Stimulated activated CD4-positive, alpha-beta T cell treated with anti-CD3 and anti-CD28 coated beads, Interleukin-1b, Interleukin-23, amount 100 ng/mL, for 1 hour (primary cell): Measurements from ENCODE around the gene BPNT1.
"Not testable (repeated sequence)": the region's sequence is repeated elsewhere in the genome, so short reads cannot be mapped to it uniquely, and the experiment has no call there.

Experiments
- DNase-seq, 2 donors: peaks; one replicate each; pipeline ENCODE4 v3.0.0-alpha.2; 2020; ENCODE audit warnings: low read depth in 2 of 2

The BPNT1 gene

DNA sequence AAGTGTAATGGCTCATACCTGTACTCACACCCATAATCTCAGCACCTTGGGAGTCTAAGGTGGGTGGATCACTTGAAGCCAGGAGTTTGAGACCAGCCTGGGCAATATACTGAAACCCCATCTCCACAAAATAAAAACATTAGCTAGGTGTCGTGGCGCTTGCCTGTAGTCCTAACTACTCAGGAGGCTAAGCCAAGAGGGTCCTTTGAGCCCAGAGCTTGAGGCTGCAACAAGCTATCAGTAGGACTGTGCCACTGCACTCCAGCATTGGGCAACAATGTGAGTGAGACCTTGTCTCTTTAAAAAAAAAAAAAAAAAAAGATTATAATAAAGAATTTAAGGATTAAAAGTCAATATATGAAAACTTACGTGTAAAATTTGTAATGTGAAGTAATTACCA is 11.7 kb downstream of the BPNT1 start:
- DNase-seq = no peak

DNA sequence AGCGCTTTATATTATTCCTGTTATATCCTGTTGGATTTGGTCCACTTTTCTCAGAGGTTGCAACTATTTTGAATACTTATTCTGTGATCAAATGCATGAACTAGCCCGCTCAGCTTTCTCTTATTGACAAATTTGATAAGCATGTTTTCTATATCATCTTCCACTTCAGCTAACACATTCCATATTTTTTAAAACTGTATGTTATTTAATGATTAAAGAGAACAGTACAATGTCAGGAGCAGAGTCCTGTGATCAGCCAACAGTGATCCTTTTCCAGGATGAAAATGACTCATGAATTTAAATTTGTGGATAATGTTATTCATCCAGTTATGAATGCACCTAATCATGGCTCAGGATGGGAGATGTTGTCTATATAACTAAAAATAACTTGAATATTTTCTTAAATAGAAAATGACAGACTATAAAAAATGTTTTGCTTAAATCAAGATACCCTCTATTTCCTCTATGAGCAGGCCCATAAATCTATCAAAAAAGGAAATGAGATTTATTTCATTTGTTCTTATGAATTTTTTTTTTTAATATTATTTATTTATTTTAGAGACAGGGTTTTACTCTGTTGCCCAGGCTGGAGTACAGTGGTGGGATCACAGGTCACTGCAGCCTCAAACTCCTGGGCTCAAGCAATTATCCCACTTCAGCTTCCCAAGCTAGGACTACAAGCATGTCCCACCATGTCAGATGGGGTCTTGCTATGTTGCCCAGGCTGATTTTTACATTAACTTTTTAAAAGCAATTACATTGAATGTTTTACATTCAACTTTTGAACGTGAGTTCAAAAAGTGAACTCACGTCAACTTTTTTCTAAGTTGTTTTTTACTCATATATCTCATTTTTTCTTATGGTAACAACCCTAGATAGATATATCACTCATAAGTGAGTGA is 12.5 kb downstream of the BPNT1 start:
- no peak for DNase-seq

DNA sequence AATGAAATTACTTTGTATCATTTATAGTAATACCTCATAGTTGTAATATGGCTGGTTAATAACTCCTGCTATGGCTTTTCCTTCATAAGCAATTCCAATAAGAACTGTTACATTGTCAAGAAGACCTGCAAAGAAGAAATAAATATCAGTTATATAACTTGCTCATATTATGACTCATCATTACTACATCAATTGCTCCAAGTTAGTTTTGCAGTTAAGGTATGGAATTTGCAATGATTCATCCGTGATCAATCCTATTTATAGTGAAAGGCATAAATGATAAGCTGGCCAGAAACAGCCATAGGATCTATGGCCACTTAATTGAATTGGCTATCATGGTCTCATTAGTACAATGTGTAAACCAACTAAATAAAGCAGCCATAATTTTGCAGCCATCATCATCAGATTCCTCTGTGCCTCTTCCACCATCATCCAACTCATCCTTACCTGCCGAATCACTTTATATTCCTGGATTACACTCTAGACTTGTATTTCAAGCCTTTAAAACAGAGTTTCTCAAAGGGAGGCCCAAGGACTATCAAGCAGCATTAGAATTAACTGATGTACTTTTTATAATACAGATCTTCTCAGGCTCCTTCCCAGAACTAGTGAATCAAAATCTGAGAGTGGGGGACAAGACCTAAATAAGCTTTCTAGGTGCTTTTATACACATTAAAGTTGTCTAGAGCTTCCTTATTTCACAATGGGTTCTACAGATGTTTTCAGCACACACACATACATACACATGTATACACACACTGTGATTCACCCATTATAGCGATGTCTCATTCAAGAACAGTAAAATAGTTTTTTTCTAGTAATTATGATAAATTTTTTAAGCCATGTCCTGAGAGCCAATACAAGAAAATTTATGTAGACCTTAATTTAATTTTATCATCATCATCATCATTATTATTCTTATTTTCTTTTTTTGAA is 22.1 kb downstream of the BPNT1 start:
- DNase-seq = no peak

DNA sequence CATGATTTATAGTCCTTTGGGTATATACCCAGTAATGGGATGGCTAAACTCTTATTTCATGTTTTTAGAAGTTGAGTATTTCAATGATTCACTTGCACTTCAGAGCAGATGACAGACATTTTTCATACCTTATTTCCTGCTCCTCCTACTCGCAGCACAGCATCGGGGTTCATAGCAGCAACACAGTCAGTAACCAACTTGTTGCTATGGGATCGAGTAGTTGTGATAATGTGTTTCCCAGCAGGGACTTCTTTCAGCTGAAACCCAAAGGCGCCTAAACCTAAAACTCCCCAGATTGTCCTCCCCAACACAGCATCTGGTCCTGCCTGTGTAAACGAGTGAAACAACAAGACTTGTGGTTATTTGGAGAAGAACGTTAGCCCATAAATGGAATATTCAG is 27.0 kb downstream of the BPNT1 start:
- DNase-seq = no peak

DNA sequence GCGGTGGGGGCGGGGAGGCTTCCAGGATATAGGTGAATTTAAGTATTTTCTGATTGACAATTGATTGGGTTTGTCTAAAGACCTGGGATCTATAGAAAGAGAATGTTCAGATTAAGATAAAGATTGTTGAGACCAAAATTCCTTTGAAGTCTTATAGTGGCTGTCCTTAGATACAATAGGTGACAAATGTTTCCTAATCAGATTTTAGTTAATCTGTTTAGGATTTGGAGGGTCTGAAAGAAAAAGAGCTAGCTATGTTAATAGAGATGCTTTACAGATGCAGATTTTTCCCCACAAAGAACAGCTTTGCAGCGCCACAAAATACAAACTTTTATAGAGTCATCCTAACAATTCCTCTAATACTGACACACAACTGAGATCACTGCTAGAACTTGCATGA is 28.7 kb downstream of the BPNT1 start:
- no peak for DNase-seq

DNA sequence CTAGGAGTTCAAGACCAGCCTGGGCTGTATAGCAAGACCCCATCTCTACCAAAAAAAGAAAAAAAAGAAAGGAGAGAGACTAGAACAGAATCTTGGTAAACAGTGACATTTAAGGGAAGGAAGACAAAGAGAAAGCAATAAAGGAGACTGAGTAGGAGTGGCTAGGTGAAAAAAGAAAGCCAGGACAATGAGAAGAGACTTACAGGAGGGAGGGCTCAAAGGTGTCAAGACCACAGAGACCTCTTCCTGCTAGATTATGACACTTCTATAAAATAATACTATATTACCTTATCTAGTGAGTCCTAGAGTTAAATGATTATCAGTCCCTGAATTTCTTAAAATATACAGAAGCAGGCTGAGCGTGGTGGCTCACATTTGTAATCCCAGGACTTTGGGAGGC is 33.2 kb downstream of the BPNT1 start:
- no peak for DNase-seq

DNA sequence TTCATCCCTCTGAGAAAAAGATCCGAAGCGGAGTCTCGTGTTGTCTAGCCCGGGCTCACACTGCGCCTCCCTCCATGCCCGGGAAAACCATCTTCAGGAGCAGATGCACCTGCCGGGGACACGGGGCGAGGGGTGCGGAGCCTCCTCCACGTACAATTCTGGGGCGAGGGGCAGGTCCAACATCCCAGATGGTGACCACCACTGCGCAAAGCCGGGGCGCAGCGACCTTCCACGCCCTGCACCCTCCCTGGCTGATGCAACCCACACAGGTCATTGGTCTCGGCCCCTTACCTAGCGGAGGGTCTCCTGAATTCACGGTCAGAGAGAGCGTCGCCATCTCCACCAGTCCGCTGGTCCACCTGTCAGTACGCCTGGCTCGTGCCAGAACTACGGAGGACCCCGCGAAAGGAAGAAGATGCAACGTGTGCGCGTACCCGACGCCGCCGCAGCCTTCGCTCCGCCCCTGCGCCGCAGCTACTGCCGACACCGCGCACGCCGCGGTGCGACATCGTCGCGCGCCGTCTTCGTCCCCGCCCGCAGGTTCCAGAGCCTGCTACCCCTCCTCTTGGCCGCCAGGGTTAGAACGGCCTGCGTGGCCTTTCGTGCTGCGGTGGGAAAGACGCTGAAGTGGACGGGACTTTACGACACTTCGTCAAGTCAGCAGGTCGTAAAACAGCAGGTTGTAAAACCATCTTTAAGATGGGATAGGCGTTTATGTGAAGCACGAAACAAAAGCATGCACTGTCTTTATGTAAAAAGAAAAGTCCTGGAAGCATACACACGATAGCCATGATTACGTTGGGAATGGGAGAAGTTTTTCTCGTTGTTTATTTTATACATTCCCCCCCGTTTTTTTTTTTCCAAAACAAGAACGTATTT is 43.3 kb downstream of the BPNT1 start, which contains the start of gene EPRS1:
Gene EPRS1, minus strand, starts transcription at position 454 of the 879 bp plus-strand sequence. Its CDS starts 117 bp downstream, at position 337.
- DNase-seq = peak; percentile 74 to 79

DNA sequence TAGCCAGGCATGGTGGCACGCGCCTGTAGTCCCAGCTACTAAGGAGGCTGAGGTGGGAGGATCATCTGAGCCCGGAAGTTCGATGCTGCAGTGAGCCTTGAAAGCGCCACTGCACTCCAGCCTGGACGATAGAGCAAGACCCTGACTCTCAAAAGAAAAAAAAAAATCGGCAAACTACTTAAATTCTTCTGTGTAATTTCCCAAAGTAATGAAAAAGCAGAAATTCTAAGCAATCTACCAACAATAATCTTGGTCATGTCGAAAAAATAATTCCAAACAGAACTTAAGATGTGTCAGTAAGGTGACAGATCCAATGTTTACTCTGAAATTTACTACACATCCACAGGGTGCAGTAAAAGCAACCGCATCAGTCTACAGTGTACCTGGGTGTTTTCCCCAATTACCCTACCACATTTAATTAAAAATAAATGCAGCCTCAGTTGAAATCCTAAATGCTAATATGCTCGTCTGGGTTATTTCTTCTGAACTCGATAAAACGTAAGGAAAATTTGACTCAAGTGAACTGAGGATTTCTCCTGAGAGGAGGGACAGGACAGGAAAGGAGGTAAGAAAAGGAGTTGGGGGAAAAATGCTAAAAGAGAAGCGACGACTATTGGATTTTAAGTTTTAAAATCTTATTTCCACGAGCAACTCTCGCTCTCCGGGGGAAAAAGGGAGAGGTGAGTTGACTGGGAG is 44.1 kb downstream of the BPNT1 start:
- DNase-seq = no peak

DNA sequence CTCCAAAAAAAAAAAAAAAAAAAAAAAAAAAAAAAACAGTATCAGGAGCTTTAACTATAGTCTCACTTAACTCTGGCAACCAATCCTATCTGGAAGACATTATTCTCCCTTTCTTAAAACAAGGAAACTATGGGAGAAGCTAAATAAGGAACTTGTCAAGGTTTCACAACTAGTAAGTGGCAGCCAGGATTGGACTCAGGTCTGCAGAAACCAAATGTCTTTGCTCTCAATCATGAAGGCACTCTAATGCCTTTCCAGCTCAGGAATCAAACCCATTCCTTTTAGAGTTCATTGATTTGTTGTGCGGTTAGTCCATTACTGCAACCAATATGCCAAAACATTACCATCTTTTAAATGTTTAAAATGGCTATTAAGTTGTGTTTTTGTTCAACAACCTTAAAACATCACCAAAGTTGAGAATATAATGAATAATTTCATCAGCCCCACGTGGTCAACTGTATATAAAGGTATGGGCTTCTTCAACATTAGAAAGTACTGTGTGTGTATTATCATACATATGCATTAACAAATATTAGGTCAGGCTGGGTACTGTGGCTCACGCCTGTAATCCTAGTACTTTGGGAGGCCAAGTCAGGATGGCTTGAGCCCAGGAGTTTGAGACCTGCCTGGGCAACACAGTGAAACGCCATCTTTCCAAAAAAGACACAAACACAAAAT is 44.8 kb downstream of the BPNT1 start:
- no peak for DNase-seq

DNA sequence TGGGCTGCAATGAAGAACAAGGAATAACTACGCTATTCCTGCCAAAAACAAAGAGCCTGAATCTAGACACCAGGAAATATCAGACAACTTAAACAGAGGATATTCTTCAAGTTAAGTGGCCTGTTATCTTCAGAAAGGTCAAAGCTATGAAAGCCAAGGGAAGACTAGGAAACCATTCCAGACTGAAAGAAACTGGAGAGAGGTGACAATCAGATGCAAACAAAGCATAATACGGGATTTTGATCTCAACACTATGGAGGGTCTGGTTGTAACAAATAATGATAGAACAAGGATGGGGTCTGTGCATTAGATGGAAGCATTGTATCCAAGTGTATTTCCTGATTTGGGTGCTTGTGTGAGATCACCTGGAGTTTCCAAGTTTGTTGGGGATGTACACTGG is 45.9 kb downstream of the BPNT1 start:
- no peak for DNase-seq

DNA sequence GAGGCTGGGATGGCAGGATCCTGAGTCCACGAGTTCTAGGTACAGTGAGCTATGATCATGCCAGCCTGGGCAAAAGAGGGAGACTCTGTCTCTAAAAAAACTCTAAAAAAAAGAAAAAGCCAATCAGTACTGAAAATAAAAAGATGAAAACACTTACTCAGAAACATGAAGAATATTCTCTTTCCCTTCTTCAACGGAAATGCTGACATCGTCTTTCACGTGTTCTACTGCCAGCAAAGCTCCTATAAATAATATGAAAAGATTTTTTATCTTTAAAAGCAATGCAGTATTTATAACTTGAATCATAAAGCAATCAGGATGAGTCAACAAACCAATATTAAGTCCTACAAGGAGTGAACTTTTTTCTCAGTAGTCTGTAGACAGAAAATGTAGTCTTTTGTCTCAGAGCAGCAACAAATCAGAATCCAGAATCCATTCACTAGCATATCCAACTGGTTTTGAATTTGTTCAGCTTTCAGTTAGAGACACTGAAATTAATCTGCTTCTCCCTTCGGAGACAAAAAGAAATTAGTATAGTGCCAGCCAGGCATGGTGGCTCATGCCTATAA is 49.5 kb downstream of the BPNT1 start:
- no peak for DNase-seq

DNA sequence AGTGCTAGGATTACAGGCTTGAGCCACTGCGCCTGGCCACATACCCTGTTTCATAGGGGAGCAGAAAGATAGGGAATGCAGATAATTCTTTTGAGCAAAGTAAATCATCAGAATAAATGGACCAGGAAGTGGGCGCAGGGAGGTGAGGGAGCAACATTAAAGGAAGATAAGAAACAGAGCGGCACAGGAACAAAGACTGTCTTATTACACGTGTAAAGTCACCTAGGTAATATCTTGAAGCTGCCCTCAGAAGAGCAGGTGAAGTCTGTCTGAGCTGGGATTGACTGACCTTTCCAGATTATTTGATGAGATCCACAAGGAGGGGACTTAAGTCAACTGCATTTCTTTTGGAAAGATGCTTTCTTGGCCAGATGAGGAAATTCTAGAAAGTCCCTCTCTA is 50.9 kb downstream of the BPNT1 start:
- DNase-seq = no peak

DNA sequence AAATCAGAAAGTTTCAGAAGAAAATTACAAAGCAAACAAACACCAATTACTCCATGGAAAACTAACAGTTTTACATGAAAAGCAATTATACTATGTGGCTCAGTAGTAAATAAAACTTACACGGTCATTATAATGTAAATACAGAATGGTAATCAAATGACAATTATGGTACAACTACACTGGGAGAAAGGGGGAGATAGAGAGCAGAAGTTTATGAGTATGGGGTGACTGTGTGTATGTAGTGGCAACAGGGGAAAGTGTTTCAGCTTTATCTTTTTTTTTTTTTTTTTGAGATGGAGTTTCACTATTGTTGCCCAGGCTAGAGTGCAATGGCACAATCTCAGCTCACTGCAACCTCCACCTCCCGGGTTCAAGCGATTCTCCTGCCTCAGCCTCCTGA is 51.8 kb downstream of the BPNT1 start:
- DNase-seq = not testable (repeated sequence)

DNA sequence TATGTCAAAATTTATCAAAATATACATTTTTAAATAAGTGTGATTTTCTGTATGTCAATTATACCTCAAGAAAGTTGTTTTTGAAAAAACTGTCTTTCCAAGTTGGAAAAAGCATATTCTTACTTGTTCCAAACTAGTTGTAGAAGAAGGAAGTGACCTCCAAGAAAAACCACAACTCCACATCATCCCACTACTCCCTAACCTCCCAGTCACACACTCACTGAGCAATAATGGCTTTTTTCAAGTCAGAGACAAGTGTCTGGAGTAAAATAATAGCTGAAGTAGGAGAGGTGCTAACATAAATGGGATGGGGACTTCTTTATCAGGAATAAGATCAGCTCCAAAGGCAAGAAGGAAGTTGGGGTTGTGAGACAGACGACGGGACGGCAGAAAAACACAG is 56.7 kb downstream of the BPNT1 start:
- DNase-seq = no peak

DNA sequence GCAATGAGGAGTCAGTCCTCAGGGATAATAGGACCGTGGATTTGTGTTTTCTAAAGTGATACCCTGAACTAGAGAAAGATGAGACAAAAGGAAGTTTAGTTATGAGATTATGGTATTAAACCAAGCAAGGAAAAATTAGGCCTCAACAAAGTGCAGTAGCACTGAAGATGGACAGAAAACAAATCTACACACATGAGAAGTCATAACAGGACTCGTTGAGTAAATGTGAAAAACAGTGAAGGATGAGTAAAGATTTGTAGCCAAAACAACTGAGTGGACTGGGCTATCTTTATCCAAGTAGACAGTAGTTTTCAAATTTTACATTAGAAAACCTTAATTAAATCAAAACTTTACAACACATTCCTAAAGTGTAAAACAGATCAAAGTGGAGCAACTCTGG is 58.3 kb downstream of the BPNT1 start:
- DNase-seq = no peak

DNA sequence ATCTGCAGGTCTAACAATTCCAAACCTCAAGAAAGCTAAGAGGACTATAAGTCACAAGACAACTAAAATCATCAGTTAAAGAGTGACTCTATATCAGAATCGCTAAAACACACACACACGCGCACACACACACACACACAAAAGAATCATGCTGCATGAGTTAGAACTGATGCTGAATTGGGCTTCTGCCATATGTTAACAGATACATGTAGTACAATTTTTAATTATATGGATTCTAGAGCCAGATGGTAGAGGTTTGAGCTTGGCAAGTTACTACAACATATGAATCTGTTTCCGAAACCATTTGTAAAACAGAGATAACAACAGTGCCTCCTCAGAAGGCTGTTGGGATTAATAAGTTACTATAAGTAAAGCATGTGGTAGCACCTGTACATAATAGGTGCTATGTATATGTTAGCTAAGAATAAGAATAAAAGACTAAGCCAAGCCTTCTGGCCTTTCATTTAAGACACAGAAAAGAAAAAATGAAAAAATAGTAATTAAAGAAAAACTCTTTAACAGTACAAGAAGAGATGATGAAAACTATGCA is 61.2 kb downstream of the BPNT1 start:
- DNase-seq = no peak

DNA sequence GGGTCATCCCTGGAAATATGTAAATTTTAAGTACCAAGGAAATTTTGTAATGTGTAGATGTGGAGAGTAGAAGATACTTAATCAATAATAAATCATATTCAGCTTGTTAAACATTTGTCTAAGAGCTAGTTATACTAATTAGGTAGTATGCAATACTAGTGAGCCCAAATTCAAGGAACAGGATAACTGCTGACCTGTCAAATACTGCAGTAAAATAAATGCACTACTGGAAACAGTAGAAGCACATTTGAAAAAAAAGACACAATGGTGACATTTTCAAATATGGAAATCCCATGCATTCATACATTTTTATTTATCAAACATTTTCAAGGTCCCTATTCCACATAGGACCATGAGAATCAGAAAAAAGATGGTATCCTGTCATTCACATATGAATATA is 70.5 kb downstream of the BPNT1 start:
- no peak for DNase-seq

DNA sequence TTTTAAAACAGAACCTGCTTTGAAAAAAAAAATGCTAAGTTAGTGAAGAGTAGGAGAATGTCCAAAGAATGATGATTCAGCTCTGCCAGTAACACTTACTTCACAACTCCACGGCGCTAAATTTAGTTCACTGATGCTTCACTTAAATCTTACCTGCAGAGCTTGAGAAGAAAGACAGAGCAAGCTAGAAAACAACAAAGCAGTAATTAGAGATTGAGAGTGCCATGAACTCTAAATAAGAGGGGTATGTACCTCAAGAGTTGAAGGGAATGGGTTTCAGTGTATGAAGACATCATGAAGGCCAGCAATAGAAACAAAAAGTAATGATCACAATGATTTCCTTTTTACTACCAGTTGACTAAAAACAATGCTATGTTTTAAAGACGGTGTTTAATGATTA is 76.1 kb downstream of the BPNT1 start:
- DNase-seq = no peak

DNA sequence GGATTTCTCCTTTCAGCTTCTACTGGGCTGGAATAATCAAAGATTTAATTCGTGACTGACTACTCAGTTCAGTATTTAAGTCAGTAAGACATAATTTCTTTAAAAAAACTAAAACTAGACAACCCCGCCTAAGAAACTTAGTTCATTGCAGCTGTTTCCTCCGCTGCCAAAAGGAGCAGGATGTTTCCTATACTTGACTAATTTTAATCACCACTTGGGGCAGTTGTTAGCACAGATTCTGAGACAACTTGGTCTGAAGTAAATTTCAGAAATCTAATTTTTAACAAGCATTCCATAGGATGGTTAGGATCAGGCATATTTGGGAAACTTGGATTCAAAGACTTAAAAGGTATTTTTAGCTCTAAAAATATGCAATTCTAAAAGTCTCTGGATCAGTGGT is 77.3 kb downstream of the BPNT1 start:
- no peak for DNase-seq

DNA sequence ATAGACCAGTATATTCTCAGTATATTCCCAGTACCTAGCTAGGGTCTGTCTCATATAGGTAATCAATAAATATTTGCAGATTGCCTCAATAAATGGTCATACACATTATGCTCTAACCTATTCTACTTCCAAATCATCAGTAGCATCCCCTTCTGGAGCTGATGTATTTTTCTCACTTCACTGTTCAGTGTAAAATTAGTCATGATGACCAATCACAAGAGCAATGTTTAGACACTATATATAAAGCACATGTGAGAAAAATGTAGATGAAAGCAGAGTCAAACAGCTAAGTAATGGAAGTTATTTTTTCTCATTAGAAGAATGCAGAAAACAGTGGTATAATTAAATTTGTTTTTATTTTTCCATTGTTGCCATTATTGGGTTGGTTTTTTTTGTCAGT is 78.0 kb downstream of the BPNT1 start:
- no peak for DNase-seq
